GM18861 (cell line): Measurements from ENCODE around the gene CTDNEP1.
A peak's percentile ranks its signal among the peaks of the same experiment; 100 is the strongest.
"Not testable (repeated sequence)": the region's sequence is repeated elsewhere in the genome, so short reads cannot be mapped to it uniquely, and the experiment has no call there.

Experiments
- ATAC-seq: cut with Tn5 transposase; IDR thresholded peaks from one replicate; pipeline ENCODE4 v1.9.1; 2021; ENCODE audit not compliant: unreplicated experiment

The CTDNEP1 gene

GRCh38 chr17:7249214-7249613 lies 2.3 kb downstream of the CTDNEP1 start:
- no peak for ATAC-seq

DNA sequence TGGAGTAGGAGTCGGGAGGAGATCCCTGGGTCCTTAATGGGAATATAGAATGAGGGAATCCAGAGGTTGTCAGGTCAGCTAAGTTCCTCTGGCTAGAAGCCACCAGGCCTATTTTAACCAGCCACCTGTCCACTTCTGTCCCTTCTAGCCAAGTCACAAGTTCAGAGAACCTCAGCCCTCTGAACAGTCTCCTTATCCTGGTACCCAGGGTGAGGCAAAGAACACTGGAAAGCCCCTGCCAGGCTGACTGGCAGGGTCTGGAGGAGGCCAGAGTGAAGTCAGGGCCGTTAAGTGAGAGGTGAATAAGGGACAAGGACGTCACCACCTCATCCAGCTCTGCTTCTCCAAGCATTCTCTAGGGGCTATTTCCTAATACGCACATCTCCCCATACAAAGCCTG lies 2.7 kb downstream of the CTDNEP1 start:
- no peak for ATAC-seq

DNA sequence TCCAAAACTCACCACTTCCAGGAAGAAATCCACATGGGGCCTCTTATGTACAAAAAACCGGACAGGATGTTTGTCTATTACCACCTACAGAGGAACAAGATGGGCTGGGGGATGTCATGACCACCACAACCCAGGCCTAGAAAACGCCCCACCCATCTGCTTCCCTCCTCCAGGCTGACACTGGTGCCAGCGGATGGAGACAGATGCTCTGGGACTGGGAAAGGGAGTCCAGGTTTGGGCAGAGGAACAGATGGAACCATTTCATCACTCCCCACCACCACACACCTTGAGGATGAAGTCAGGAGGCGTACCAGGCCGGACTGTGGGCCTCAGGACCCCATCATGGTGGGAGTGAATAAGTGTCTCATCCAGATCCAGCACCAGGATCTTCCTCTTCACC lies 4.8 kb downstream of the CTDNEP1 start:
- no peak for ATAC-seq

- ATAC-seq = not testable (repeated sequence)
These were observed 7.7 kb downstream of the CTDNEP1 start for GRCh38 chr17:7243838-7244237.

DNA sequence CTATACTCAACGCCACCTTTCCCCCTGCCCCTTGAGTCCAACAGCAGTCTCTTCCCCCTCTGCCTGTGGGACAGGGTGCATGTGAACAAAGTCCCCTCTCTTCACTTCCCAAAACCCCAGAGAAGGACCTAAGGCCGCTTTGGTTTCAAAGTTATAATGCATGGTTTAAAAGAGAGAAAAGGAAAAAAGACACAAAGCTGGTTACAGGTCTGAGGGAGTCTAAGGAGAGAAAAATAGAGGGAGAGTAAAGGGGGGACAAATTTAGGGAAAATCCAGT lies 8.1 kb downstream of the CTDNEP1 start:
- no peak for ATAC-seq

GRCh38 chr17:7242717-7243452 lies 8.6 kb downstream of the CTDNEP1 start:
- ATAC-seq = peak; percentile 41

DNA sequence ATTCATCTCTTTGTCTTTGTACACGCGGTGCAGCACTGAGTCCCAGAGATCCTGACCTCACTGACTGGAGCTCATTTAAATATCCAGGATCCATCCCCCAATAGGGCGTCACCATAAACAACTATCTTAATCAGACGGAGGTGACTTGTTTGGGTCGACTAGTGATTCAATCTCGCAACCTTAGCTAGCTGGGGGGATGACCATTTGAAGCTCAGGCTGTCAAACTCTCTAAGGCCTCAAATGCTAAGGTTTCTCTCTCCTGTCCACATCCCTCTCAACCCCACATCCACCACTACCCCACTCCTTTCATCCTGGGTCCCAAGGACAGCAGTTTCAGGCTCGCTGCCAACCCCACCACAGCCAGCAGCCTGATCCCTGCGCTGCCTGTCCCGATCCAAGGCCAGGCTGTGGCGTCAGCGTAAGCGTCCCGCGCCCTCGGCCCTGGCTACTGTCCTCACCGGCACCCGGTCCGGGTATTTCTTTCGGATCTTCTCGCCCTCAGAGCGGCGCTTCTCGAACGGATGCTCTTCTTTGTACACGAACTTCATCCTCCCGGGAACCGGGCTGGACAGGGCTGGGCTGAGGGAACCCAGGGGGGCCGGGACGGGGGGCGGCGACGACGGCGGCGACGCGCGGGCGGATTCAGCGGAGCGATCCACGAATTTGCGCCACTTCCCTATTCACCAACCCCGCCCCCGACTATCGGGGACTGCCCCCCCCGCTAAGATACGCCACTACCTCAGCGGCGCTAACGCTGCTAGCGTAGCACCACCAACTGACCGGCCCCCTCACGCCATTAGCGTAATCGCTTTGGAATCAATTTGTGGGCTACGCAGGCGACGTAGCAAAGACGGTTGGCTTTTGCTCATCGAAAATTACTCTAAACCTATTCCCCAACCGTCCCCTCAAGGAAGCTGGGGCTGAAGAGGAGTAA lies 9.5 kb downstream of the CTDNEP1 start, which contains the start of gene GABARAP:
TSS of gene GABARAP (minus strand) at position 667 of the 934 bp plus-strand sequence. CDS start at position 548, 119 bp downstream.
- peak; percentile 28 for ATAC-seq

GRCh38 chr17:7241090-7241733 lies 10.3 kb downstream of the CTDNEP1 start:
- no peak for ATAC-seq

DNA sequence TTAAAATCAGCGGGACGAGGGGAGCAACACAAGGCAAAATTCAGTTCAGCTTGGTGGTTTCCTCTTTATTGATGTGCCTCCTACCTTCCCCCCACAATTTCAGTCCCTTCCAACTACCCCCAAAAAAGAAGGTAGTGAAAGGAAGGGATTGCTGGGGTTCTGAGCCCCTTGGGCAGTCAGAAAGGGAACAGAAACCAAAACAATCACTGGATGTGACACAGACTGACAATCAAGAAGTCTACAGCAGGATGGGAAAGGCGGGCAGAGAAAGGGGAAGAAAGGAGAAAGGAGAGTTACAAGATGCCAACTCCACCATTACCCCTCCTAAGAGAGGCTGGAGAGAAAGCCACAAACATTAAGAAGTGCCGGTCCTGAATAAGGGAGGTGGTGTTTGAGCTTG lies 11.2 kb downstream of the CTDNEP1 start:
- ATAC-seq = no peak

DNA sequence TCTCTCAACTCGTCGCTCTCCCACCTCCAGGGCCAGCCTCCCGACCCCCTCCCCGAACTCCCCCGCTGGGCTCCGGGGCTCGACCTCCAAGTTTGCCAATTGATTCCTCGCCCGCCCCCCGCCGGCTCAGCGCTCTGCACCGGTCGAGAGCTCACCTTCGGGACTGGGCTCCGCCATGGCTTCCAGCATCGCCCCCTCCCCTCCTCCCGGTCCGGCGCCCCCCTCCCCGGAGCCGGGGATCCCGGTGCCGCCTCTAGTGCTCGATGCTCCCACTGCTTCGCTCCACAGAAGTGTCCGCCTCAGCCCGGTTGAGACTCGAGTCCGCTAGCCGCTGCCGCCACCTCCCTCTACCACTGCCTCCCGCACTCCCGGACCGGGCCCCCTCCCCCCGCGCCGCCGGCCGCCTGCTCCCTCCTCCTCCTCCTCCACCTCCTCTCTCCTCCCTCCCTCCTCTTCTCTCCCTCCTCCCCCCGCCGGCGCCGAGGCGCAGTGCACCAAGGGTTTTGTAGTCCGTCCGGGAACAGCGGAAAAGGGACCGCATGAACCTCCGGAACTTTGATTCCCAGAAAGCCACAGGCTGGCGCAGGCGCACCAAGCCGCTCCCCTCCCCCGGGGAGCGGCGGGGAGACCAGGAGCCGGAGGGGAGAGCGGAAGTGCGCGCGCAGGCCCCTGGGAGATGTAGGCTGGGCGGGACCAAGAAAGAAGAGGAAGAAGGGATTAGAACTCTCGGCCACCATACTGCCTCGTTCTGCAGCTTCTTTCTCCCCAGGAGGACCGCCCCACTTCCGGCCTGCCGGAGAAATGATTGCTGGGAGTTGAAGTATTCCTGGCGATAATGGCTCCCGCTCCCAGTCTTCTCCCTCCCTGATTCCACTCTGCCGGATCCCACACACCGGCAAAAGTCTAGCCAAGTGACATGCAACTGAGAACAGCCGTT lies 12.2 kb downstream of the CTDNEP1 start, which contains the start of gene PHF23:
TSS of gene PHF23 (minus strand) at position 367 of the 937 bp plus-strand sequence. CDS start at position 189, 178 bp downstream.
- ATAC-seq = peak; percentile 36

- no peak for ATAC-seq
These were observed 13.0 kb downstream of the CTDNEP1 start for GRCh38 chr17:7238420-7239090.

DNA sequence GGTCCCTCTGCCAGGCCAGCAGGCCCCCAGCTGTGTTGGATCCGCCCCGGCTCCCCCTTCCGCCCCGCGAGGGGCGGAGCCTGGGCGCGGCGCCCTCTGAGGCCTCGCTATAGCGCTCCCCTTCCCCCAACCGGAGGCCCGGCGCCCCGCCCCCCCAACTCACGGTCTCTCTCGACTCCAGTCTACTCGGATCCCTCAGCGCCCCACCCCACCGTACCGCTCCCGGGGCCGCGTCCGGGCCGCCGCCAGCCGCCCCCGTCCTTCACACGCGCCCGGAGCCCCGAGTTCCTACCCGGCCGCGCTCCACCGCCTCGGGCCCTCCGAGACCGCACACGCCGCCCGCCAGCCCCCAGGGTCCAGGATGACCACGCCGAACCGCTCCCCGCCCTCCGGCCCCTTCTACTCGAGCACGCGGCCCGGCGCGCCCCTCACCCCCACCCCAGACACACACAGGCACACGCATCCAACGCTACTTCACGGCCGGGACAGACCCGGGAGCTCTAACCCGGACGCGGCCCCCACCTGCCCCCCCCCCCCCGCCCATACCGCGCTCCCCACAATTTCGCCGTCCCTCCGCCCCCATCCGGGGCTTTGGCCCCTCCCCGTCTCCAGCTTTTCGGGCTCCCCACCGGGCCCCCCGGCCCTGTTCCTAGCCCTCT lies 13.6 kb downstream of the CTDNEP1 start:
- no peak for ATAC-seq

GRCh38 chr17:7237266-7237760 lies 14.2 kb downstream of the CTDNEP1 start:
- no peak for ATAC-seq

DNA sequence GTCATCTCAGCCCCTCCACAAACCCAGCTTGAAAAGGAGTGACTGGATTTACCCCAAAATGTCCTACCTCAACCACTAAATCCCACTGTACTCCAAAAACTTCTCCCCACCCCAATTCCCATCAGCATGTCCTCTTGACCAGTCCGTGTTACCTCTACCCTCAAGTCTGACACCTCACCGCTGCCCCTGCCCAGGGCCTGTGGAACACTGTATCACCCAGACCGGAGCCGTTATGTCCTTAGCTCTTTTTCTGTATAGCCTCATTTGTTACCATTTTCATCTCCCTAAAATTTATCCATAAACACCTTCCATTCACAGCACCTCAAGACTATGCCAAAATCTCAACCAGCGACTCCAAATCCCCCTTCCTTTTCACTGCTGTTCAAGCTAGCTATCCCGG lies 14.7 kb downstream of the CTDNEP1 start:
- no peak for ATAC-seq

GRCh38 chr17:7235693-7236665 lies 15.6 kb downstream of the CTDNEP1 start:
- ATAC-seq = no peak

DNA sequence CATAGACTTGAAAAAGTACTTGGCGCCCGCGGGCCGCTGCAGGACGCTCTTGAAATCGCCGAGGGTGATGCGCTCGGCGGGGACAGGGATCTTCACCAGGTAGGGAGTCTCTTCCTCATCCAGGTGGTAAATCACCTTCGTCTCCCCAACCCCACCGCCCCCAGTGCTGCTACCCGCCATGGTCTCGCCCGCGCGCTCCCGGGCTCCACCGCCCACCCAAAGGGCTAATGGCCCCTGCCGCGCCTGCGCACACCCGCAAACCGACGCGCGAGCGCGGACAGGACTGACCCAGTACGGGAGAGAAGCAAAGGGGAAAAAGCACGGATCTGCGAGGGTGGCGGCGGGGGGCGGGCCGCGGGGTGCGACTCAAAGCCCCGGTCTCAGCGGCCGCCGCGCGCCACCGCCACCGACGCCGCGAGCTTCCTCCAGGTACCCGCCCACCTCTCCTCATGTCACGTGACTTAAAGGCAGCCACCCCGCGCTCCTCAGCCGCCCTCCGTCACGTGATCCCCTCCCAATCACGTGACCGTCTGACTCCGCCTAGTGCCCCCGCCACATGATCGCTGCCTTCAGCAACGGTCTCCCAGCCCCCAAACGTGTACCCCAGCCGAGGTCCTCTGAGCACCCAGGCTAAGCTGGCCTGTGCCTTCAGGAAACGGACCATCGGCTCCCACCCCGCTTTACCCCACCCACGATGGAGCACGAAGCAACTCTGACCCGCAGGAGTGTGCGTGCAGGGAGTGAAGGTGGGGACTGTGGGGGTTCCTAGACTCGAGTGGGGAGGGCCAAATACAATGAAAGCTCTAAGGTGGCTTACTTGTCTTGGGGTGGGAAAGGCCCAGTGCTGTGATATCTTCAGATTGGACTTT lies 17.2 kb downstream of the CTDNEP1 start, which contains the start of gene DVL2:
TSS of gene DVL2 (minus strand) at position 435 of the 869 bp plus-strand sequence. CDS start at position 180, 255 bp downstream.
- ATAC-seq = peak; percentile 35

- no peak for ATAC-seq
These were observed 17.8 kb downstream of the CTDNEP1 start for GRCh38 chr17:7233701-7234082.
